OCI-LY7 (cell line): ENCODE measurements around the gene HK3. TPM values are rescaled to one million over a fixed set of nuclear protein-coding genes. Genes with fewer than 3 reads are reported as not detected.

Experiments used
- BruUV-seq: library from RNA; stranded (reverse); fragments of 400-500 nt; replicated peaks from 2 replicates; lab custom pipeline; 2021; lab: Mats Ljungman, UMichigan
- CTCF ChIA-PET: fragments of 300-600 bp; sonication (Branson Sonifier 250); formaldehyde crosslinking; loops from one replicate; lab custom pipeline; 2022; ENCODE audit warnings: antibody characterized with exemption; ENCODE audit not compliant: unreplicated experiment; lab: Charles Lee
- POLR2A ChIA-PET: fragments of 300-600 bp; sonication (Branson Sonifier 250); formaldehyde crosslinking; loops from one replicate; lab custom pipeline; 2022; ENCODE audit warnings: antibody characterized with exemption; lab: Charles Lee
- DNase-seq: peaks from one replicate; pipeline ENCODE4 v3.0.0-alpha.2; 2015; ENCODE audit warnings: low spot score
- H2AFZ ChIP-seq: fragments of 200-600 bp; sonication (generic), shearing (Covaris generic); 2 replicates; pipeline ENCODE4 v1.6.1; 2014; ENCODE audit warnings: mild to moderate bottlenecking, antibody characterized with exemption, low read length, moderate library complexity
- H3K27ac ChIP-seq: fragments of 200-600 bp; sonication (generic); 2 replicates; pipeline ENCODE4 v1.5.1; 2014; ENCODE audit warnings: mixed run types, low read depth, mild to moderate bottlenecking, moderate library complexity, low read length, inconsistent platforms; ENCODE audit not compliant: poor library complexity, severe bottlenecking
- H3K36me3 ChIP-seq: fragments of 200-600 bp; sonication (generic); 2 replicates; pipeline ENCODE4 v1.6.1; 2014; ENCODE audit warnings: mild to moderate bottlenecking, antibody characterized with exemption, low read length, moderate library complexity, mixed read lengths; ENCODE audit not compliant: insufficient read depth
- H3K4me1 ChIP-seq: fragments of 200-600 bp; sonication (generic); 2 replicates; pipeline ENCODE4 v1.5.1; 2014; ENCODE audit warnings: mild to moderate bottlenecking, low read length; ENCODE audit not compliant: insufficient read depth, poor library complexity, severe bottlenecking
- H3K4me2 ChIP-seq: fragments of 200-600 bp; sonication (generic); 2 replicates; pipeline ENCODE4 v1.6.1; 2014; ENCODE audit warnings: mild to moderate bottlenecking, low read length
- H3K4me3 ChIP-seq: fragments of 200-600 bp; sonication (generic); 2 replicates; pipeline ENCODE4 v1.5.1; 2014; ENCODE audit warnings: mild to moderate bottlenecking, low read depth, low read length; ENCODE audit not compliant: poor library complexity, severe bottlenecking
- H3K79me2 ChIP-seq: fragments of 200-600 bp; sonication (generic); 2 replicates; pipeline ENCODE4 v1.6.1; 2016; ENCODE audit warnings: low read depth, mild to moderate bottlenecking, low read length, moderate library complexity, mixed read lengths; ENCODE audit not compliant: insufficient read depth
- H3K9me2 ChIP-seq: fragments of 200-600 bp; sonication (generic); 2 replicates; pipeline ENCODE4 v1.6.1; 2016; ENCODE audit warnings: mild to moderate bottlenecking, low read length, mixed read lengths; ENCODE audit not compliant: insufficient read depth
- H3K9me3 ChIP-seq: fragments of 200-600 bp; sonication (generic); 2 replicates; pipeline ENCODE4 v1.6.1; 2014; ENCODE audit warnings: mild to moderate bottlenecking, mixed run types, low read length, mixed read lengths
- H4K20me1 ChIP-seq: fragments of 200-600 bp; sonication (generic); 2 replicates; pipeline ENCODE4 v1.6.1; 2014; ENCODE audit warnings: mild to moderate bottlenecking, antibody characterized with exemption, low read length, moderate library complexity, mixed read lengths; ENCODE audit not compliant: insufficient read depth
- CTCF ChIP-seq: fragments of 200-600 bp; sonication (generic); conservative IDR thresholded peaks from 2 replicates; pipeline ENCODE4 v1.5.1; 2014; ENCODE audit warnings: mild to moderate bottlenecking, antibody characterized with exemption, low read length, moderate library complexity, mixed read lengths
- EZH2phosphoT487 ChIP-seq: fragments of 200-600 bp; sonication (generic); IDR thresholded peaks from 2 replicates; pipeline ENCODE4 v1.6.1; 2018; ENCODE audit warnings: low read depth, borderline replicate concordance, mild to moderate bottlenecking, mixed run types, antibody characterized with exemption, low read length, moderate library complexity, mixed read lengths
- intact Hi-C: fragments of 100-400 bp; cut with micrococcal nuclease; formaldehyde crosslinking; loops from one replicate; pipeline ENCODE4 v1.10.0; 2022; ENCODE audit not compliant: unreplicated experiment
- total RNA-seq, 2 experiments: library from RNA; depleted of rRNA in 1 of 2; stranded (reverse); fragments of >200 nt in 1 of 2; shearing (Covaris generic) in 1 of 2; gene quantifications; 2 replicates each; pipeline ENCODE4 v1.2.3, GENCODE V29; 2014 to 2022

The HK3 gene
- total RNA-seq, 2 experiments from 2014 or later, result 0.38 TPM; not detected in 1

GRCh38 chr5:176862330-176862995 is 36.7 kb downstream of the HK3 start:
- no peak overlapping the region for H3K27ac ChIP-seq
- no peaks in the 10 kb centered on the region for H3K9me2 ChIP-seq
- H3K9me3 ChIP-seq, result no peaks in the 10 kb centered on the region
- ChIA-PET CTCF (no interaction called here), POLR2A (no interaction called here)
- BruUV-seq, result no TSS peak
- H3K4me3 ChIP-seq, result no peak overlapping the region
- H3K79me2 ChIP-seq, result no peaks in the 10 kb centered on the region
- peaks cover 9% of the 10 kb centered on the region for H3K4me1 ChIP-seq
- no peak overlapping the region for H2AFZ ChIP-seq
- H3K36me3 ChIP-seq, result no peaks in the 10 kb centered on the region
- intact Hi-C loops, result no loop called here
- peak overlapping the region; percentile 57 for H3K4me2 ChIP-seq
- TF ChIP-seq EZH2phosphoT487 (no peak), CTCF (peak; percentile 23; the same call in 1 of the 2 replicates)
- peak; percentile 23 for DNase-seq
- H4K20me1 ChIP-seq, result no peaks in the 10 kb centered on the region

GRCh38 chr5:176861276-176861675 is 37.9 kb downstream of the HK3 start:
- no TSS peak for BruUV-seq
- intact Hi-C loops, result no loop called here
- DNase-seq, result no peak
- Histone ChIP-seq H3K9me3 (no peaks in the 10 kb centered on the region), H3K4me2 (no peak overlapping the region), H3K27ac (no peak overlapping the region), H3K9me2 (no peaks in the 10 kb centered on the region), H2AFZ (no peak overlapping the region), H3K4me3 (no peak overlapping the region), H3K79me2 (no peaks in the 10 kb centered on the region), H4K20me1 (no peaks in the 10 kb centered on the region), H3K36me3 (no peaks in the 10 kb centered on the region), H3K4me1 (peaks cover 9% of the 10 kb centered on the region)
- ChIA-PET CTCF (interaction anchor here (0.6 kb wide), 1 partner anchor 210 kb away, joined by 3 read pairs; no protein-coding TSS in a partner anchor), POLR2A (no interaction called here)
- no peak for TF ChIP-seq CTCF
- TF ChIP-seq EZH2phosphoT487, result no peak

GRCh38 chr5:176860381-176860780 is 38.8 kb downstream of the HK3 start:
- CTCF ChIA-PET, result interaction anchor here (0.6 kb wide), 1 partner anchor 209 kb away, joined by 3 read pairs; no protein-coding TSS in a partner anchor

More at GRCh38 chr5:176860381-176860780, 38.8 kb downstream of the HK3 start:
- Histone ChIP-seq H4K20me1 (no peaks in the 10 kb centered on the region), H2AFZ (no peak overlapping the region), H3K4me1 (peaks cover 9% of the 10 kb centered on the region), H3K4me3 (no peak overlapping the region), H3K36me3 (no peaks in the 10 kb centered on the region), H3K9me3 (no peaks in the 10 kb centered on the region), H3K9me2 (no peaks in the 10 kb centered on the region), H3K27ac (no peak overlapping the region), H3K4me2 (no peak overlapping the region), H3K79me2 (no peaks in the 10 kb centered on the region)
- no peak for TF ChIP-seq EZH2phosphoT487
- TF ChIP-seq CTCF, result no peak
- BruUV-seq, result no TSS peak
- POLR2A ChIA-PET, result no interaction called here
- intact Hi-C loops, result no loop called here
- no peak for DNase-seq
